BJ (cell line): ENCODE data around the gene NFIA. TPM values are rescaled to one million over a fixed set of nuclear protein-coding genes. Genes with fewer than 3 reads are reported as not detected.

Experiments
- CTCF ChIA-PET: fragments of 350-600 bp; formaldehyde crosslinking; extraction: SDS; loops from one replicate; lab custom pipeline; 2021; ENCODE audit warnings: antibody characterized with exemption, inconsistent platforms; lab: Yijun Ruan, JAX
- POLR2A ChIA-PET: fragments of 300-600 bp; sonication (Branson Sonifier 250); formaldehyde crosslinking; extraction: SDS; loops from one replicate; lab custom pipeline; 2021; ENCODE audit warnings: antibody characterized with exemption; lab: Charles Lee
- DNase-seq: peaks from one replicate; pipeline ENCODE4 v3.0.0-alpha.2; 2011; ENCODE audit warnings: low read depth
- H3K27me3 ChIP-seq: 2 replicates; pipeline ENCODE4 v1.6.0; 2011; ENCODE audit warnings: low read length; ENCODE audit not compliant: control insufficient read depth, insufficient read depth
- H3K36me3 ChIP-seq: 2 replicates; pipeline ENCODE4 v1.5.1; 2011; ENCODE audit warnings: low read length; ENCODE audit not compliant: control insufficient read depth, insufficient read depth
- H3K4me3 ChIP-seq: 2 replicates; pipeline ENCODE4 v1.5.1; 2011; ENCODE audit warnings: low read depth, mild to moderate bottlenecking, control low read depth, low read length
- polyA plus RNA-seq: library from polyadenylated mRNA; depleted of rRNA; stranded (reverse); fragments of >200 nt; gene quantifications from 2 replicates; pipeline ENCODE4 v1.2.3, GENCODE V29; 2011
- TF ChIP-seq, protein P1 (sequence below): IDR thresholded peaks from 2 replicates; pipeline ENCODE4 v1.5.1; 2011; ENCODE audit warnings: low read depth, mild to moderate bottlenecking, control low read depth, inconsistent platforms, low read length, moderate library complexity; ENCODE audit not compliant: insufficient read depth

NFIA gene
- polyA plus RNA-seq, 1 experiment, result 4.5 TPM

DNA sequence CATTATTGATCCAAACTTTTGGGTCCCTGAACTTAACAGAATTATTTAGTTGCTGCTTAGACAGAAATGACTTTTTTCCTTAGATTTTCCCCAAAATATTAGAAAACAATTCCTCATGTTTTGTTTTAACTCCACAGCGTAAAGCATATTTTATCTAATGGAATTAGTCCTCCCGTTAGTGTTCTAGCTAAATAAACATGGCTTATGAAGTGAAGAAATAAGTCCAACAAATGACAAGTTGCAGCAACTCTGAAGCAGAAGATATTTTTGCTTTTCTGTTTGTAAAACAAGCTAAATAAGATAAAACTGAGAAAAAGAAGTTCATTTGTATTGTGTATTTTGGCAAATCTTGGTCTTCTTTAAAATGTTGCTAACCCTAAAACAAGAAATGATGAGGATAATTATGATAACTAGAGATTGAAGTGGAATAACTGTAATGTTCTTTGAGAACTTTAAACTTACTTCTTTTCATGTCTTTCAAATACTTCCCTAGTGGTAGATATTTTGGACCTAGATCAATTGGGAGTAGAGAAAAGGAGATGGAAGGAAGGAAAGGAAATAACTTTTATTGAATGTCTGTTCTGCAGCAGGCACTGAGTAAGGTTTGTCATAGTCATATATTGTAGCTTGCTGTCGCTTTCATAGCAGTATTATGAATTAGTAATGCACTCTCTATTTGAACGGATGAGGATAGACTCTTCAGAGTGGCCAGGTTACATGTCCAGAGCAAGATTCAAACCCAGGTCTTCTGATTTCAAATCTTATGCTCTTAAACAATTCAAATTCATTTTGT is 12.5 kb downstream of the NFIA start:
- TF ChIP-seq, protein P1, sequence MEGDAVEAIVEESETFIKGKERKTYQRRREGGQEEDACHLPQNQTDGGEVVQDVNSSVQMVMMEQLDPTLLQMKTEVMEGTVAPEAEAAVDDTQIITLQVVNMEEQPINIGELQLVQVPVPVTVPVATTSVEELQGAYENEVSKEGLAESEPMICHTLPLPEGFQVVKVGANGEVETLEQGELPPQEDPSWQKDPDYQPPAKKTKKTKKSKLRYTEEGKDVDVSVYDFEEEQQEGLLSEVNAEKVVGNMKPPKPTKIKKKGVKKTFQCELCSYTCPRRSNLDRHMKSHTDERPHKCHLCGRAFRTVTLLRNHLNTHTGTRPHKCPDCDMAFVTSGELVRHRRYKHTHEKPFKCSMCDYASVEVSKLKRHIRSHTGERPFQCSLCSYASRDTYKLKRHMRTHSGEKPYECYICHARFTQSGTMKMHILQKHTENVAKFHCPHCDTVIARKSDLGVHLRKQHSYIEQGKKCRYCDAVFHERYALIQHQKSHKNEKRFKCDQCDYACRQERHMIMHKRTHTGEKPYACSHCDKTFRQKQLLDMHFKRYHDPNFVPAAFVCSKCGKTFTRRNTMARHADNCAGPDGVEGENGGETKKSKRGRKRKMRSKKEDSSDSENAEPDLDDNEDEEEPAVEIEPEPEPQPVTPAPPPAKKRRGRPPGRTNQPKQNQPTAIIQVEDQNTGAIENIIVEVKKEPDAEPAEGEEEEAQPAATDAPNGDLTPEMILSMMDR, result no peak
- ChIA-PET POLR2A (no interaction called here), CTCF (interaction anchor here (0.9 kb wide), 1 partner anchor 17 kb away, joined by 3 read pairs; no protein-coding TSS in a partner anchor)
- H3K4me3 ChIP-seq, result no peak overlapping the region
- DNase-seq, result no peak
- no peaks in the 10 kb centered on the region for H3K27me3 ChIP-seq
- H3K36me3 ChIP-seq, result no peaks in the 10 kb centered on the region

DNA sequence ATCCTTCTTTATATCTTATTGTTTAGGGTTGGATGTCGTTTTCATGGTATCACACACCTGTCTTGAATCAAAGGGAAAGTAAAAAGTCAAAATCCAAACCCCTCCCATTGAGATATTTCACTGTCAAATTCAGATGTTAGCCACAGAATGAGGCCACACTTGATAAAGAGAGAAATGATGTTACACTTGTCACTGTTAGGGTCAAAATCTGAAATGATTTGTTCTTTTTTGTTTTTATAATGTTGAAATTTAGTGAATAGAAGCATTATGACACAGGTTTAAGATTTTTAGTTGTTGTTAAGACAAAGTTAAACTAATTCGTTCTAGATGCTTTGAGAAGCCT is 13.1 kb downstream of the NFIA start:
- POLR2A ChIA-PET, result no interaction called here
- no peak for DNase-seq
- H3K36me3 ChIP-seq, result no peaks in the 10 kb centered on the region
- CTCF ChIA-PET, result no interaction called here
- H3K27me3 ChIP-seq, result no peaks in the 10 kb centered on the region
- no peak overlapping the region for H3K4me3 ChIP-seq
- TF ChIP-seq, protein P1, result no peak

DNA sequence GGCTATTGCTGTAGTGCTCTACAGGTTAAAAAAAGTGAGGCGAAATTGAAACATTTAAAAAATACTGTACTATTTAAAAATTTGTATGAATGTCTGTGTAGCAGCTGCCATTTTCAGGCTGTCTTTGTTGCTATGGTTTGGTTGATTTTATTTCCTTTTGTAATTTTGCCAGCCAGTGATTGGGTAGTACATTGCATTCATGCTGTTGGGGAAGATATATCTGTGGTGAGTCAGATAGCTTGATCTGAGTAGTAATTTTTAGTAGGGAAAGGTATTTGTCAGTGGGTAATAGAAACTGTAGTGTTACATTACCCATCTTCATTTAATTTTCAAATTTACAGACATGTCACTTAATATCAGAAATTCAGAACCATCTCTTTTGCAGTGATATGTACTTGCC is 15.0 kb downstream of the NFIA start:
- no peaks in the 10 kb centered on the region for H3K36me3 ChIP-seq
- H3K27me3 ChIP-seq, result no peaks in the 10 kb centered on the region
- TF ChIP-seq, protein P1, result no peak
- CTCF ChIA-PET, result interaction anchor here (0.6 kb wide), 1 partner anchor 446 kb away, joined by 4 read pairs; no protein-coding TSS in a partner anchor
- DNase-seq, result no peak
- POLR2A ChIA-PET, result no interaction called here
- no peak overlapping the region for H3K4me3 ChIP-seq

DNA sequence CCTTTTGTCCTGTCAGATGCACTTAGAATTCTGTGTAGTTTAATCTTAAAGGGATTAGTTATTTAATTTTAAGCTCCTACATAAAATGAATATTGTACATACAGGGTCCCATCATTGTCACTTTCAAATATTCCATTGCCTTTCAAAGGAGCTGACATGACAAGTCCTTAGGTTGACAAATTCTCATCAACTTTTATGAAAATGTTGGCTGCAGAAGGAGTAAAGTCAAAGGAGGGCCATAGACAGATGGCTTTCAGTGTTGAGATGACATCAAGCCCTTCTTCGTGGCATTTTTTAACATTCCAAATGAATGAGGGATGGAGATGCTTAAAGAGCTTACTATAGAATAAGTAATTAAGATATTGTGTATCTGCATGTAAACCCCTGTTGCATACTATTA is 15.4 kb downstream of the NFIA start:
- TF ChIP-seq, protein P1, result no peak
- POLR2A ChIA-PET, result no interaction called here
- Histone ChIP-seq H3K36me3 (no peaks in the 10 kb centered on the region), H3K27me3 (no peaks in the 10 kb centered on the region), H3K4me3 (no peak overlapping the region)
- DNase-seq, result no peak
- CTCF ChIA-PET, result no interaction called here

DNA sequence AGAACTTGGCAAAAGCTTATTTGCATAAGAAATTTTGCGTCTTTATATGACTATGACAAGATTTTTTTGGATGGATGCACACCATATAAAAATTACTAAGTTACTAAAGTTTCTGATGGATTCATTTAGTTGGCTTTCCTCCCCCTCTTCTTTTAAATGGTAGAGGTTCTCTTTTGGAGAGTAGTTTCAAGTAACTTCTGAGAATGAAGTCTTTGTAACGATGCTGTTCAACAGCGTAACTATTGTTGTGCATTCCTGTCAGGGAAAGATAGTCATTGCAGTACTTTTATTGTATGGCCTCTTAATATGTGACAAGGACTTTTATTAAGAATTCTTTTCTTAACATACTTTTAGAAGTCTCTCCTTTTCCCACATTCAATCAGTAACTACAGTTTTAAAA is 16.0 kb downstream of the NFIA start:
- DNase-seq, result no peak
- TF ChIP-seq, protein P1, result no peak
- ChIA-PET CTCF (no interaction called here), POLR2A (no interaction called here)
- no peak overlapping the region for H3K4me3 ChIP-seq
- H3K27me3 ChIP-seq, result no peaks in the 10 kb centered on the region
- H3K36me3 ChIP-seq, result no peaks in the 10 kb centered on the region
